H1 (cell line): Measurements from ENCODE around the gene SLC36A2. TPM values are rescaled to one million over a fixed set of nuclear protein-coding genes. Genes with fewer than 3 reads are reported as not detected.

Experiments used
- CTCF ChIA-PET: fragments of 300-600 bp; sonication (Branson Sonifier 250); formaldehyde crosslinking; loops from one replicate; lab custom pipeline; 2021; ENCODE audit not compliant: partially characterized antibody; lab: Charles Lee
- POLR2A ChIA-PET: fragments of 300-600 bp; sonication (Branson Sonifier 250); formaldehyde crosslinking; loops from one replicate; lab custom pipeline; 2021; ENCODE audit warnings: inconsistent platforms; ENCODE audit not compliant: partially characterized antibody; lab: Charles Lee
- DNase-seq, 2 experiments: peaks; one replicate each; pipeline versions ENCODE4 v3.0.0 to v3.0.0-alpha.2; 2010 to 2022; ENCODE audit warnings: low spot score in 2 of 2, low read depth in 1 of 2, mixed read lengths in 1 of 2
- FAIRE-seq: peaks from 2 replicates; lab custom pipeline; 2011; peaks lifted over from hg19 to GRCh38; lab: Jason Lieb, UNC
- H2AFZ ChIP-seq: 2 replicates; pipeline ENCODE4 v1.8.1; 2012; ENCODE audit warnings: low read length, inconsistent platforms
- H2AK5ac ChIP-seq: 2 replicates; pipeline ENCODE4 v1.6.1; 2013; ENCODE audit warnings: low read depth, low read length
- H2BK120ac ChIP-seq: replicated peaks from 2 replicates; pipeline ENCODE3; 2013; ENCODE audit warnings: low read depth, low read length, inconsistent platforms
- H2BK12ac ChIP-seq: 2 replicates; pipeline ENCODE4 v1.6.1; 2013; ENCODE audit warnings: low read depth, low read length
- H2BK15ac ChIP-seq: 2 replicates; pipeline ENCODE4 v1.6.1; 2013; ENCODE audit warnings: low read length
- H2BK20ac ChIP-seq: 2 replicates; pipeline ENCODE4 v1.6.1; 2013; ENCODE audit warnings: low read length
- H2BK5ac ChIP-seq: 2 replicates; pipeline ENCODE4 v1.6.1; 2013; ENCODE audit warnings: low read depth, low read length
- H3K14ac ChIP-seq: 2 replicates; pipeline ENCODE4 v1.6.1; 2013; ENCODE audit warnings: inconsistent platforms; ENCODE audit not compliant: insufficient read length
- H3K18ac ChIP-seq: 2 replicates; pipeline ENCODE4 v1.6.1; 2013; ENCODE audit warnings: low read length; ENCODE audit errors: extremely low read depth
- H3K23ac ChIP-seq: 2 replicates; pipeline ENCODE4 v1.6.1; 2013; ENCODE audit warnings: inconsistent platforms; ENCODE audit not compliant: insufficient read length
- H3K23me2 ChIP-seq: 2 replicates; pipeline ENCODE4 v1.6.1; 2013; ENCODE audit warnings: low read depth, low read length
- H3K27ac ChIP-seq: 2 replicates; pipeline ENCODE4 v1.6.1; 2011; ENCODE audit warnings: low read depth, low read length, inconsistent platforms
- H3K27me3 ChIP-seq, 4 experiments: replicated peaks in 1 of 4; 1 replicate in 1 of 4; 2 replicates in 3 of 4; pipeline versions ENCODE4 v1.6.1 to v1.8.1; 2011 to 2013; ENCODE audit warnings: low read length in 3 of 4, mild to moderate bottlenecking in 3 of 4, inconsistent platforms in 2 of 4, mixed read lengths in 2 of 4, moderate library complexity in 1 of 4; ENCODE audit not compliant: control insufficient read depth in 3 of 4, insufficient read depth in 3 of 4; ENCODE audit errors: extremely low read depth in 1 of 4
- H3K36me3 ChIP-seq, 4 experiments: 2 replicates each; pipeline versions ENCODE4 v1.6.1 to v1.8.1; 2011 to 2013; ENCODE audit warnings: mild to moderate bottlenecking in 4 of 4, low read length in 3 of 4, moderate library complexity in 2 of 4, control low read depth in 1 of 4, inconsistent platforms in 1 of 4; ENCODE audit not compliant: insufficient read depth in 4 of 4, control insufficient read depth in 2 of 4
- H3K4ac ChIP-seq: replicated peaks from 2 replicates; pipeline ENCODE3; 2013; ENCODE audit warnings: low read length, low read depth, mixed read lengths, inconsistent platforms; ENCODE audit not compliant: insufficient read length
- H3K4me1 ChIP-seq, 4 experiments: replicated peaks in 1 of 4; 1 replicate in 1 of 4; 2 replicates in 3 of 4; pipeline versions ENCODE4 v1.6.1 to v1.8.1; 2011 to 2013; ENCODE audit warnings: low read length in 3 of 4, inconsistent platforms in 2 of 4, mixed read lengths in 1 of 4; ENCODE audit not compliant: insufficient read depth in 4 of 4, control insufficient read depth in 3 of 4
- H3K4me2 ChIP-seq, 2 experiments: 2 replicates each; pipeline versions ENCODE4 v1.6.1 to v1.8.1; 2011 to 2013; ENCODE audit warnings: low read depth in 2 of 2, low read length in 2 of 2, control low read depth in 1 of 2, inconsistent platforms in 1 of 2, mild to moderate bottlenecking in 1 of 2; ENCODE audit not compliant: insufficient read depth in 1 of 2
- H3K4me3 ChIP-seq, 4 experiments: fragments of 200-600, 300-600 bp in 1 of 4; sonication (generic), shearing (Covaris generic), sonication (Bioruptor Twin) in 1 of 4; 2 replicates each; pipeline versions ENCODE4 v1.5.1 to v1.8.1; 2011 to 2016; ENCODE audit warnings: low read length in 4 of 4, low read depth in 3 of 4, control low read depth in 2 of 4, inconsistent platforms in 2 of 4, mild to moderate bottlenecking in 2 of 4, mixed read lengths in 1 of 4, moderate library complexity in 1 of 4; ENCODE audit not compliant: insufficient read depth in 2 of 4; ENCODE audit errors: extremely low read depth in 1 of 4
- H3K56ac ChIP-seq: replicated peaks from 2 replicates; pipeline ENCODE3; 2013; ENCODE audit warnings: low read depth, mild to moderate bottlenecking, mixed read lengths, low read length, inconsistent platforms; ENCODE audit not compliant: insufficient read length
- H3K79me1 ChIP-seq: 2 replicates; pipeline ENCODE4 v1.6.1; 2013; ENCODE audit warnings: low read depth, low read length, control low read depth
- H3K79me2 ChIP-seq, 2 experiments: 2 replicates each; pipeline versions ENCODE4 v1.6.1 to v1.8.1; 2012 to 2013; ENCODE audit warnings: low read length in 2 of 2, mild to moderate bottlenecking in 2 of 2, inconsistent platforms in 1 of 2; ENCODE audit not compliant: insufficient read depth in 2 of 2, control insufficient read depth in 1 of 2
- H3K9ac ChIP-seq, 4 experiments: replicated peaks in 1 of 4; 1 replicate in 1 of 4; 2 replicates in 3 of 4; pipeline versions ENCODE4 v1.6.1 to v1.8.1; 2011 to 2013; ENCODE audit warnings: low read depth in 3 of 4, low read length in 3 of 4, control low read depth in 2 of 4, mild to moderate bottlenecking in 2 of 4, moderate library complexity in 2 of 4, inconsistent platforms in 1 of 4; ENCODE audit errors: extremely low read depth in 1 of 4
- H3K9me3 ChIP-seq, 2 experiments: 2 replicates each; pipeline versions ENCODE4 v1.6.1 to v1.8.1; 2012 to 2013; ENCODE audit warnings: mild to moderate bottlenecking in 2 of 2, moderate library complexity in 2 of 2, control low read depth in 1 of 2, inconsistent platforms in 1 of 2, low read depth in 1 of 2, low read length in 1 of 2, mixed read lengths in 1 of 2; ENCODE audit not compliant: insufficient read depth in 2 of 2
- H4K20me1 ChIP-seq, 2 experiments: replicated peaks in 1 of 2; 2 replicates each; pipeline versions ENCODE3 to v1.8.1; 2011 to 2013; ENCODE audit warnings: inconsistent platforms in 2 of 2, low read length in 2 of 2, mild to moderate bottlenecking in 1 of 2; ENCODE audit not compliant: insufficient read depth in 2 of 2, control insufficient read depth in 1 of 2
- H4K5ac ChIP-seq: 2 replicates; pipeline ENCODE4 v1.6.1; 2013; ENCODE audit warnings: low read length, low read depth, mixed read lengths, inconsistent platforms; ENCODE audit not compliant: insufficient read length
- H4K8ac ChIP-seq: 2 replicates; pipeline ENCODE4 v1.8.0; 2013; ENCODE audit warnings: mild to moderate bottlenecking, moderate library complexity, low read length, inconsistent platforms; ENCODE audit not compliant: insufficient read depth; ENCODE audit errors: extremely low read depth
- H4K91ac ChIP-seq: replicated peaks from 2 replicates; pipeline ENCODE3; 2013; ENCODE audit warnings: low read length, mixed read lengths, inconsistent platforms; ENCODE audit not compliant: insufficient read length
- CBX8 ChIP-seq: fragments of 300-800, 300-1000 bp; sonication (generic); IDR thresholded peaks from 2 replicates; pipeline ENCODE4 v1.7.1; 2016; ENCODE audit warnings: low read depth, low read length, borderline replicate concordance
- CEBPB ChIP-seq: IDR thresholded peaks from 2 replicates; pipeline ENCODE4 v1.6.1; 2012; ENCODE audit warnings: low read depth, low read length
- CHD1 ChIP-seq: IDR thresholded peaks from 2 replicates; pipeline ENCODE4 v1.6.1; 2012; ENCODE audit warnings: low read depth, low read length, improper control_type of control experiment
- CREB1 ChIP-seq: IDR thresholded peaks from 2 replicates; pipeline ENCODE4 v1.6.1; 2012; ENCODE audit warnings: inconsistent platforms
- RAD21 ChIP-seq, 2 experiments: IDR thresholded peaks in 1 of 2; conservative IDR thresholded peaks in 1 of 2; 2 replicates each; pipeline ENCODE4 v1.6.1; 2011; ENCODE audit warnings: low read depth in 2 of 2, low read length in 2 of 2, improper control_type of control experiment in 1 of 2, inconsistent platforms in 1 of 2, mild to moderate bottlenecking in 1 of 2, moderate library complexity in 1 of 2
- RFX5 ChIP-seq: IDR thresholded peaks from 2 replicates; pipeline ENCODE4 v1.6.1; 2011; ENCODE audit warnings: low read depth, low read length, improper control_type of control experiment, borderline replicate concordance
- TAF7 ChIP-seq: optimal IDR thresholded peaks from 2 replicates; pipeline ENCODE3; 2011; ENCODE audit warnings: low read depth, mild to moderate bottlenecking, inconsistent platforms, low read length, moderate library complexity, borderline replicate concordance
- WGBS, 2 experiments: shearing (Covaris generic) in 1 of 2; methylation state at CpG; one replicate each; pipeline versions ENCODE4 v1.1.6 to v1.1.7; 2013 to 2015; ENCODE audit warnings: low lambda C conversion rate in 2 of 2, mixed read lengths in 2 of 2, inconsistent platforms in 1 of 2, low coverage in 1 of 2, missing lambda C conversion rate in 1 of 2; ENCODE audit not compliant: insufficient replicate concordance in 2 of 2, insufficient coverage in 1 of 2, insufficient read length in 1 of 2; ENCODE audit errors: extremely low coverage in 1 of 2, missing lambda C conversion rate in 1 of 2; 5-methylcytosine and 5-hydroxymethylcytosine counted together
- polyA plus RNA-seq, 7 experiments: library from polyadenylated mRNA; depleted of rRNA in 3 of 7; stranded (reverse) in 5 of 7; unstranded in 2 of 7; fragments of >200 nt in 5 of 7; fragments of 200-250 nt in 2 of 7; gene quantifications; 1 replicate in 5 of 7; 2 replicates in 1 of 7; 4 replicates in 1 of 7; pipeline versions ENCODE4 v1.2.1 to v1.2.3, GENCODE V29; 2011 to 2013; ENCODE audit warnings: missing spikeins in 2 of 7, mixed read lengths in 2 of 7
- total RNA-seq: library from RNA; stranded (reverse); fragmentation: NEBNext Ultra II Directional; extraction: Animal tissue kit (Norgen Biotek cat#: 25700); gene quantifications from 2 replicates; pipeline ENCODE4 v1.2.1, GENCODE V29; 2021
- TF ChIP-seq, protein P1 (sequence below): IDR thresholded peaks from 2 replicates; pipeline ENCODE4 v1.6.1; 2011; ENCODE audit warnings: low read length, improper control_type of control experiment
- TF ChIP-seq, protein P2 (sequence below): IDR thresholded peaks from 2 replicates; pipeline ENCODE4 v1.6.1; 2012; ENCODE audit warnings: low read length, inconsistent platforms
- TF ChIP-seq, protein P3 (sequence below): IDR thresholded peaks from 2 replicates; pipeline ENCODE4 v1.6.1; 2011; ENCODE audit warnings: low read depth, mild to moderate bottlenecking, low read length; ENCODE audit not compliant: insufficient read depth

SLC36A2 gene
- total and polyA plus RNA-seq, 2 of the 8 experiments (the other 6 are each of a cell fraction or from before 2014, with no cell fraction given): 0.30 TPM; not detected in 1

DNA sequence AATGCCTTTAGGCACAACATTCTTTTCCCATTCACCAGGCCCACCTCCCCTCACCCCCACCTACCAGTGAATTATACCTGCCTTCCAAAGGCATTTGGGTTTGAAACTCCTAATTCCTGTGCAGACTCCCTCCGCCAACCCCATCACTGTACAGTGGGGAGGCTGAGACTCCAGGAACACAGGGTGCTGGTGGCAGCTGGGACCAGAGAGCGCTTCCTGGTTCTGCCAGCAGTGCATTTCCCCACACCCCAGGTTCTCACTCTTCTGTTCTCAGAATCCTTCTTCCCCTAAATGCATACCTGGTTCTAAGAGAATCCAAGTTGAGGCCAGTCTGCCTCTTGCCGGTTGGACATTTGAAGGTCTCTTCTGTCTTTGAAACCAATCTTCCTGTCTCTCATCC is 21.1 kb downstream of the SLC36A2 start:
- Histone ChIP-seq H3K4me1 (peaks cover 0 to 6% (median 2%) of the 10 kb centered on the region in 4 experiments; a peak in 3 of 7 replicates), H3K79me2 (no peaks in the 10 kb centered on the region), H3K27ac (no peak overlapping the region), H2BK5ac (no peak overlapping the region), H2BK120ac (no peak overlapping the region), H3K9ac (no peak overlapping the region), H4K5ac (no peak overlapping the region), H3K4ac (no peak overlapping the region), H3K23ac (no peak overlapping the region), H4K91ac (no peak overlapping the region), H3K4me2 (no peak overlapping the region), H2AK5ac (no peak overlapping the region), H3K79me1 (no peaks in the 10 kb centered on the region), H2BK15ac (no peak overlapping the region), H4K20me1 (no peaks in the 10 kb centered on the region), H3K23me2 (no peaks in the 10 kb centered on the region), H3K4me3 (no peak overlapping the region), H2BK12ac (no peak overlapping the region; the same call in 1 of the 2 replicates), H3K14ac (no peak overlapping the region), H2BK20ac (no peak overlapping the region), H3K9me3 (no peaks in the 10 kb centered on the region), H3K18ac (no peak overlapping the region), H3K56ac (no peak overlapping the region), H3K27me3 (no peaks in the 10 kb centered on the region; a peak in 1 of 7 replicates), H2AFZ (no peak overlapping the region), H4K8ac (no peak overlapping the region), H3K36me3 (no peaks in the 10 kb centered on the region)
- DNase-seq (peak in 1 of 2 experiments; percentile 39), FAIRE-seq (no peak)
- ChIA-PET POLR2A (no interaction called here), CTCF (interaction anchor here (0.8 to 2.0 kb wide), 2 partner anchors 10 to 58 kb away, joined by 3 to 6 read pairs; no protein-coding TSS in a partner anchor)
- 79% methylated on average over 3 of the region's 3 CpGs; no CpG with 5 or more reads in 1 of the 2 experiments for WGBS, 2 experiments
- TF ChIP-seq, protein P1, sequence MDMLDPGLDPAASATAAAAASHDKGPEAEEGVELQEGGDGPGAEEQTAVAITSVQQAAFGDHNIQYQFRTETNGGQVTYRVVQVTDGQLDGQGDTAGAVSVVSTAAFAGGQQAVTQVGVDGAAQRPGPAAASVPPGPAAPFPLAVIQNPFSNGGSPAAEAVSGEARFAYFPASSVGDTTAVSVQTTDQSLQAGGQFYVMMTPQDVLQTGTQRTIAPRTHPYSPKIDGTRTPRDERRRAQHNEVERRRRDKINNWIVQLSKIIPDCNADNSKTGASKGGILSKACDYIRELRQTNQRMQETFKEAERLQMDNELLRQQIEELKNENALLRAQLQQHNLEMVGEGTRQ: no peak
- TF ChIP-seq, protein P2, sequence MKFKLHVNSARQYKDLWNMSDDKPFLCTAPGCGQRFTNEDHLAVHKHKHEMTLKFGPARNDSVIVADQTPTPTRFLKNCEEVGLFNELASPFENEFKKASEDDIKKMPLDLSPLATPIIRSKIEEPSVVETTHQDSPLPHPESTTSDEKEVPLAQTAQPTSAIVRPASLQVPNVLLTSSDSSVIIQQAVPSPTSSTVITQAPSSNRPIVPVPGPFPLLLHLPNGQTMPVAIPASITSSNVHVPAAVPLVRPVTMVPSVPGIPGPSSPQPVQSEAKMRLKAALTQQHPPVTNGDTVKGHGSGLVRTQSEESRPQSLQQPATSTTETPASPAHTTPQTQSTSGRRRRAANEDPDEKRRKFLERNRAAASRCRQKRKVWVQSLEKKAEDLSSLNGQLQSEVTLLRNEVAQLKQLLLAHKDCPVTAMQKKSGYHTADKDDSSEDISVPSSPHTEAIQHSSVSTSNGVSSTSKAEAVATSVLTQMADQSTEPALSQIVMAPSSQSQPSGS: no peak
- TF ChIP-seq CHD1: no peak
- no peak for TF ChIP-seq CEBPB
- no peak for TF ChIP-seq RAD21 (IDR thresholded peaks at IDR 0.05 in 1 of 2, conservative IDR thresholded peaks at IDR 0.05 in 1 of 2; ENCODE audit: low read depth in 2 of 2, low read length in 2 of 2)
- TF ChIP-seq RFX5: no peak
- TF ChIP-seq CREB1: no peak
- TF ChIP-seq, protein P3, sequence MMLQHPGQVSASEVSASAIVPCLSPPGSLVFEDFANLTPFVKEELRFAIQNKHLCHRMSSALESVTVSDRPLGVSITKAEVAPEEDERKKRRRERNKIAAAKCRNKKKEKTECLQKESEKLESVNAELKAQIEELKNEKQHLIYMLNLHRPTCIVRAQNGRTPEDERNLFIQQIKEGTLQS: no peak
- no peak for TF ChIP-seq TAF7
- TF ChIP-seq CBX8: no peak
